ENCODE data around the gene ATXN10.
"Not testable (repeated sequence)": the region's sequence is repeated elsewhere in the genome, so short reads cannot be mapped to it uniquely, and the experiment has no call there.

ATXN10 gene

GRCh38 chr22:45680932-45681700 lies 9.5 kb downstream of the ATXN10 start:
- no peak for DNase-seq

DNA sequence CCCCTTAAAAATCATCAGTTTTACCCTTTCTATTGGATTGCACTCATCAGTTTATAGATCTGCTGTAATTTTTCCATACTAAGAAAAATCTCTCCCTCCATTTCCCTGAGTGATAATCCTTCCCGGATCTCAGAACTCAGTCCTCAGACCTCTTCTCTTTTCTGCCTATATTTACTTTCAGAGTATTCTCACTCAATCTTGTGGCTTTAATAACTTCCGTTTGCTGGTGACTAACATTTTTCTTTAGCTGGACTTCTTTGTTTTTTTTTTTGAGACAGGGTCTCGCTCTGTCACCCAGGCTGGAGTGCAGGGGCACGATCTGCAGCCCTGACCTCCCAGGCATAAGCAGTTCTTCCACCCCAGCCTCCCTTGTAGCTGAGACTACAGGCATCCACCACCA lies 10.4 kb downstream of the ATXN10 start:
- no peak for DNase-seq

DNA sequence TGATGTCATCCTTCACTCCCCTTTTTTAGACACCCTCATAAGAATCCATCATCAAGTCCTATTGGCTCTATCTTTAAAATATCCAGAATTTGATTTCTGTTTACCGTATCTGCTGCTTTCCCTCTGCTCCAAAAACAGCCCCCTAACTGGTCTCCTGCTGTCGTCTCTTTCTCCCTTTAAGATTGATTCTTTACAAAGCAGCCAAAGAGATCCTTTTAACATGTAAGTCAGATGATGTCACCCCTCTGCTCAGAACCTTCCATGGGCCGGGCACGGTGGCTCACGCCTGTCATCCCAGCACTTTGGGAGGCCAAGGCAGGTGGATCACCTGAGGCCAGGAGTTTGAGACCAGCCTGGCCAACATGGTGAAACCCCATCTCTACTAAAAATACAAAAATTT lies 11.1 kb downstream of the ATXN10 start:
- DNase-seq = not testable (repeated sequence)

GRCh38 chr22:45683248-45683647 lies 11.6 kb downstream of the ATXN10 start:
- peak; percentile 45 to 66 for DNase-seq

DNA sequence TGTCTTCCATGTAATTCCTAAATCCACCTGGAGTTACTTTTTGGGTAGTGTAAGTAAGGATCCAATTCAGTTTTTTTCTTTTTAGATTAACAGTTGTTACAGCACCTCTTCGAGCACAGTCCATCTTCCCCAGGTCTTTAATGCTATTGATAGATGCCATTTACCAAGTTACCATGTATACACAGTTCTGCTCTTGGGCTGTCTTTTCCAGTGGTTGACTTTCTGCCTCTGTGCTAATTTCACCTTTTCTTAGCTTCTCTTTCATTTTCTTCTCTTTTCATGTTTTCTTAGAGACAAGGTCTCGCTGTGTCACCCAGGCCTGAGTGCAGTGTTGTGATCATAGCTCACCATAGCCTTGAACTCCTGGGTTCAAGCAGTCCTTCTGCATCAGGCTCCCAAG lies 12.0 kb downstream of the ATXN10 start:
- no peak for DNase-seq

DNA sequence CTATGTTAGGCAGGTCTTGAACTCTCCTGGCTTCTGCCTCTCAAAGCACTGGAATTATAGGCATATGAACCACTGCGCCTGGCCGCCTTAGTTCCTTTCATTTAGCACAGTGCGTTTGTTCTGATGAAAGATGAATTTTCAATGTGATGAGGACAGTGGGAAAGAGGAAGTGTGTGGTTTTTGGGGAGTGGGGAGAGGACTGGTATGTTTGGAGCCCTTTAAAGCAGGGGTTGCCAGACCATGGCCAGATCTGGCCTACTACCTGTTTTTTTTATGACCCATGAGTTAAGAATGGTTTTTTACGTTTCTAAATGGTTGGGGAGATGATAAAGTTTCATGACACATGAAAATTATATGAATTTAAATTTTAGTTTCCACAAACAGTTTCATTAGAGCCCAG lies 12.5 kb downstream of the ATXN10 start:
- DNase-seq = peak; percentile 8 to 20

DNA sequence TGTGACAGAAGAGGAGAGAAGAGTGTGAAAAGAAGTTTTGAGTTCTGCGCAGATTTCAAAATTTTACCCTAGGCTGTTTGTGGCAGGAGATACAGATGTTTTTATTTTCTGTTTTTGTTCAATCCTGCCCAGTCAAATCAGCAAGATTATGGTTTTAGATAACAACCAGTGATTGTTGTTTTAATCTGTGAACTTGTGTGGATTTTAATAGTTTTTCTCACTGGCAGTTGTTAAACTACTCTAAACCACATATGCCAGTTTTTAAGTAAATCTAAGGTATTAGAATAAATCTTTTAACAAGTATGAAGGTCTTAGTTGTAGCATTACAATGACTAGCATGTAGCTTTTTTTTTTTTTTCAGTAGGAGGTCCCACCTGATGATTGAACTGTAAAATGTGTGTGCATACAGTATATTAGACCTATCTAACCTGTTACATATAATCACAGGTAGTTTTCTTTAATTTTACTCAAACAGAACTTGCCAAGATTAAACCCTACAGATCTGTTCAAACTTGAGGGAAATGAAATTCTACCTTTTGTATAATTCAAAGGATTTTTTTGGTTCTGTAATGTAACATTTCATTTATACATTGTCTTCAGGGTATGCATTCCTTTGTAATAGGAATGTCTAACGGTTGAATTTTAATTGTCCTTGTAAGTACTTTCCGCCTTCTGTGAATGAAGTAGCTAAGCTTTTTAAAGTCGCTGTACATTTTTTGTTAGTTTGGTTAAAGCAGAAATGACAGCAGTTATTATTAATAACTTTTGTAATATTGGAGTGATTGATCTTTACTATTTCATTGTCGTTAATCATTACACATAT lies 13.3 kb downstream of the ATXN10 start:
- DNase-seq = no peak

DNA sequence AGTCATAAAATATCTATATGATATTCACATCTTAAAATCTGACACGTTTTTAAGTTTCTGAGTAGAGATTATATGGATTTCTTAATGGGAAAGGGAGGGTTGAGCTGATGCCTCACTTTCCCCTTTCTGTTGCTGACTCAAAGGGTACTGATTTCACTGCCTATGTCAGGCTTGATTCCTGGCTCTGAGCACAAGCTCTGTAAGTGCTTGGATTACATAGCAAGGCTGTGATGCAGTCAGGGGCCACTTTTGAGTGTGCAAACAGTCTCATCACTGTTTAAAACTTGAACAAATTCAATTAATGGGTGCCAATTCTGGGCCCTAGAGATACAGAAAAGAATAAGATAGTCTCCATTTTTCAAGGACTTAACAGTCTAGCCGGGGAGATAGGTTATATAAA lies 14.4 kb downstream of the ATXN10 start:
- DNase-seq = no peak

DNA sequence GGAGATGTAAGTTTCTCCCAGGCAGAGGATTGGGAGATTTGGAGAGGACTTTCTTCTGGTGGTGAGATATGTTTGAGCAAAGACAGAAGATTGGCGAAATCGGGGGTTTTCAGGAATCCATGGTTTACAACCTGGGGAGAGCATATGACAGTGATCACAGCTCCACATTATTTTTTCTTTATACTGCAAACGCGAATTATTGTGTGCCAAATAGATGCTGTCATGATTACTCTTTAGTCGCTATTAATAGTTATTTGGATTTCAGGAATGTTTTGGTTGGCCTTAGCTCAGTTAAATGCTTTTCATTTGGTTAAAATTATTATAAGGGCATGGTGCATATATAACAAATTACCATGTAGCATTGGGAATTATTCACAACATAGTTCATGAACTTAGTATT lies 15.2 kb downstream of the ATXN10 start:
- no peak for DNase-seq

- no peak for DNase-seq
These were observed 17.0 kb downstream of the ATXN10 start for GRCh38 chr22:45688600-45689080.

DNA sequence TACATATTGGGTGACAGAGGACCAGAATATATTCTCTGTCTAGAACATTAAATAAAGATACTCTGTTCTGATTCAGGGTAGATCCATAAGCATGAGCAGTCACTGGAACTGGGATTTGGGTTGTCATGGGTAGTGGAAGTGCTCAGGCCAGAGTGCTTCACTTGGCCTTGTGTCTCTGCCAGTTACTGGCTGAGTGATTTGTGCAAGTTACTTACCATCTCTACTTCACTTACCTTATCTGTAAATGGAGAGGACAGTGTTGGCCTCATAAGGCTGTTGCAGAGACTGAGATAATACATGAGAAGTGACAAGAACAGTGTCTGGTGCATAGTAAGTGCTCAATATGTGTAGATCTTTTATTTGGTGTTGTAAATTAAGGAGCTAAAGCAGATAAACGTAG lies 17.6 kb downstream of the ATXN10 start:
- no peak for DNase-seq

- DNase-seq = no peak
These were observed 18.4 kb downstream of the ATXN10 start for GRCh38 chr22:45690008-45690407.

DNA sequence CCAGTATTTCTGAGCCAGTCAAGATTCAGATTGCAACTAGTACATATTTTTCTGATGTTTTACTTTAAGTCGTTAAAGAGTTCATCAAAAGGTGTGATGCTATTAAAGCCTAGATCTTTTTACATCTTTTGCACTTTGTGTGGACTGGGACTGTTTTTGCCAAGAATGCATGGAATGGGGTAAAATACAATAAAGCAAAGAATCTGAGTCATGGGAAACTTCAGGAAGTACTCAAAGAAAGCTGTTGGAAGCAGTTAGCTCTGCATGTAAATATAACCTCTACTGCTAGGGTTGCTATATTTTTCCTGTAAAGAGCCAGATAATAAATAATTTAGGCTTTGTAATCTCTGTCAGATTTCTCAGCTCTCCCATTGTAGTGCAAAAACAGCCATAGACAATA lies 20.9 kb downstream of the ATXN10 start:
- no peak for DNase-seq

GRCh38 chr22:45693835-45694234 lies 22.2 kb downstream of the ATXN10 start:
- no peak for DNase-seq

DNA sequence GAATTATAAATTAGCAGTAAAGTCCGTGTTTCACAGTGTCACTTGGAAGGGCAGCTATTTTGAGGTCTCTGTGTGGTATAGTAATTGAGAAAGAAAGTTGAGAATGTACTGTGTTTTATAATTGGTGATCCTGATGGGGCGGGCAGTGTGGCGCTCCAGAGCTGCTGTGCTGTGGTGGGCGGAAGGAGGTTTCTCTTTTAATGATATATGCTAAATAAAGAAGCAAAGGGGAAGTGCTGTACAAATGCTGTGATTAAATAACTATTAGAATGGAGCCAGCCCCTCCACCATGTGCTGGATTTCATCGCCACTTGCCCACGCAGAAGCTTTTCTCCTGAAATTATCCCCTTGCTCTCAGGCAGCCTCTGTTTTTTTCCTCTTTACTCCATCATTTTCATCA lies 24.6 kb downstream of the ATXN10 start:
- DNase-seq = peak; percentile 72 to 80

DNA sequence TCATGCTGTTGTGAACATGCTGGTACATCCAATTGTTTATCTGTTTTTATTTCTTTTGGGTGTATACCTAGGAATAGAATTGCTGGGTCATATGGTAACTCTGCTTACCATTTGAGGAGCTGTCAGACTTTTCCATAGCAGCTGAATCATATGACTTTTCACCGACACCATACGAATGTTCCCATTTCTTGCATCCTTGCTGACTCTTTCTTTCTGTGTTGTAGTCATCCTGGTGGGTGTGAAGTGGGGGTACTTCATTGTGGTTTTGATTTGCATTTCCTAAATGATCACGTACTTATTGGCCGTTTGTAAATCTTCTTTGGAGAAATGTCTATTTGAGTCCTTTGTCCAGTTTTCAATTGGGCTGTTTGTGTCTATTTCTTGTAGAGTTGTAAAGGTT lies 26.5 kb downstream of the ATXN10 start:
- peak; percentile 35 to 71 for DNase-seq

- DNase-seq = no peak
These were observed 31.3 kb downstream of the ATXN10 start for GRCh38 chr22:45702981-45703380.

GRCh38 chr22:45703758-45704157 lies 32.1 kb downstream of the ATXN10 start:
- DNase-seq = no peak

- DNase-seq = no peak
These were observed 33.0 kb downstream of the ATXN10 start for GRCh38 chr22:45704648-45705047.

- DNase-seq = no peak
These were observed 36.0 kb downstream of the ATXN10 start for GRCh38 chr22:45707605-45708004.

DNA sequence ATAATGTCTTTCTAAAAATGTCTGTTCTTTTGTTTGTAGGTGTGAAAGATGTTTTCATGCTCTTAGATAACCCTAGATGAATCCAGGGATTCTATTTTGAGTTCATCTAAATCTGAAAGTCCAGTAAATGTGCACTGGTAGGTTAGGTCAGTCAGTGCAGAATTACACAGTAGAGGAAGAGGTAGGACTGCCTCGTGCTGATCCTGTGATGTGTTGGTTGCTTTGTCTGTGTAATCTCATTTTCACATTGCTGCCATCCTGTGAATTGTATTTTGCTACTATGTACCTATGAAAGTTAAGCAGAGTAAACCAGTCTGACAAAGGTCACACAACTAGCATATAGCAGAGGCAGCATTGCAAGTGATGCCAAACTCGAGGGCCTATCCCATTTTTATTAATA lies 36.5 kb downstream of the ATXN10 start:
- DNase-seq = no peak

GRCh38 chr22:45709060-45709739 lies 37.6 kb downstream of the ATXN10 start:
- DNase-seq = peak; percentile 47 to 78

DNA sequence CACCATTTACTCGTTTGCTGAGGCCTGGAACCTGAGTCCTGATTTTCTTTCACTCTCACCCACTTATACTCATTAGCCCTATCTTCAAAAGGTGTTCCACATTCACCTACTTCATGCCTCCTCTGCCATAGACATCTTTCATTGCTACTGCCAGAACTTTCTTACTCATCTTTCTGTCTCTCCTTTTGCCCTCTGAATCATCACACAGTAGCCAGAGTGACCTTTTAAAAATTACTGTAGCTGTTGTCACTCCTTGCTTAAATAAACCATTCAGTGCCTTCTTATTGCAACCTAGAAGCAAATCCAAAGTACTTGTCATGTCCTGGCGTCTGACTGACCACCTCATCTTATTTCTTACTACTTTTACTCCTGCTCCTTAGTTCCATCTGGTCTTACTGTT lies 38.2 kb downstream of the ATXN10 start:
- DNase-seq = no peak

- DNase-seq = no peak
These were observed 38.8 kb downstream of the ATXN10 start for GRCh38 chr22:45710469-45710868.

All from inflammatory macrophage treated with lipopolysaccharide for 1 hour (primary cell).